ENCODE data around the gene ZNF791.

- TF ChIP-seq, protein P1, sequence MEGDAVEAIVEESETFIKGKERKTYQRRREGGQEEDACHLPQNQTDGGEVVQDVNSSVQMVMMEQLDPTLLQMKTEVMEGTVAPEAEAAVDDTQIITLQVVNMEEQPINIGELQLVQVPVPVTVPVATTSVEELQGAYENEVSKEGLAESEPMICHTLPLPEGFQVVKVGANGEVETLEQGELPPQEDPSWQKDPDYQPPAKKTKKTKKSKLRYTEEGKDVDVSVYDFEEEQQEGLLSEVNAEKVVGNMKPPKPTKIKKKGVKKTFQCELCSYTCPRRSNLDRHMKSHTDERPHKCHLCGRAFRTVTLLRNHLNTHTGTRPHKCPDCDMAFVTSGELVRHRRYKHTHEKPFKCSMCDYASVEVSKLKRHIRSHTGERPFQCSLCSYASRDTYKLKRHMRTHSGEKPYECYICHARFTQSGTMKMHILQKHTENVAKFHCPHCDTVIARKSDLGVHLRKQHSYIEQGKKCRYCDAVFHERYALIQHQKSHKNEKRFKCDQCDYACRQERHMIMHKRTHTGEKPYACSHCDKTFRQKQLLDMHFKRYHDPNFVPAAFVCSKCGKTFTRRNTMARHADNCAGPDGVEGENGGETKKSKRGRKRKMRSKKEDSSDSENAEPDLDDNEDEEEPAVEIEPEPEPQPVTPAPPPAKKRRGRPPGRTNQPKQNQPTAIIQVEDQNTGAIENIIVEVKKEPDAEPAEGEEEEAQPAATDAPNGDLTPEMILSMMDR (IDR thresholded peaks at IDR 0.05), result no peak
- no peak for TF ChIP-seq EZH2phosphoT487 (IDR thresholded peaks at IDR 0.05)
Measured at GRCh38 chr19:12617646-12618045, 6.9 kb downstream of the ZNF791 start.

Measured in neural progenitor cell (in vitro differentiated cells).